MCF 10A (cell line): ENCODE results near the gene GPR150. TPM values are rescaled to one million over a fixed set of nuclear protein-coding genes. Genes with fewer than 3 reads are reported as not detected.

Experiments
- BruUV-seq: library from RNA; stranded (reverse); fragments of 400-500 nt; replicated peaks from 2 replicates; lab custom pipeline; 2021; lab: Mats Ljungman, UMichigan
- CTCF ChIA-PET: fragments of 300-600 bp; sonication (Branson Sonifier 250); formaldehyde crosslinking; extraction: SDS; loops from one replicate; lab custom pipeline; 2021; ENCODE audit warnings: antibody characterized with exemption, inconsistent platforms; lab: Yijun Ruan, JAX
- POLR2A ChIA-PET: fragments of 300-600, 350-650 bp; sonication (Branson Sonifier 250); formaldehyde crosslinking; extraction: SDS; loops from one replicate; lab custom pipeline; 2020; ENCODE audit warnings: antibody characterized with exemption, inconsistent platforms; lab: Yijun Ruan, JAX
- DNase-seq: peaks from one replicate; pipeline ENCODE4 v3.0.0-alpha.2; 2018; ENCODE audit not compliant: unreplicated experiment
- H3K27ac Mint-ChIP-seq: one replicate; pipeline ENCODE4 v1.8.0; 2022; ENCODE audit warnings: mild to moderate bottlenecking, low read depth, mixed read lengths; ENCODE audit not compliant: unreplicated experiment
- H3K27me3 Mint-ChIP-seq: one replicate; pipeline ENCODE4 v1.8.0; 2022; ENCODE audit warnings: mixed read lengths; ENCODE audit not compliant: insufficient read depth, unreplicated experiment
- H3K36me3 Mint-ChIP-seq: one replicate; pipeline ENCODE4 v1.8.0; 2022; ENCODE audit warnings: mild to moderate bottlenecking, moderate library complexity, mixed read lengths; ENCODE audit not compliant: insufficient read depth, unreplicated experiment
- H3K4me1 Mint-ChIP-seq: one replicate; pipeline ENCODE4 v1.8.0; 2022; ENCODE audit warnings: mixed read lengths; ENCODE audit not compliant: insufficient read depth, unreplicated experiment
- H3K4me3 Mint-ChIP-seq: one replicate; pipeline ENCODE4 v1.8.0; 2022; ENCODE audit warnings: mild to moderate bottlenecking, moderate library complexity, mixed read lengths; ENCODE audit not compliant: unreplicated experiment
- H3K9me3 Mint-ChIP-seq: one replicate; pipeline ENCODE4 v1.8.0; 2022; ENCODE audit warnings: mixed read lengths; ENCODE audit not compliant: unreplicated experiment
- intact Hi-C: fragments of 100-400 bp; cut with micrococcal nuclease; formaldehyde crosslinking; loops from 2 replicates; pipeline ENCODE4 v1.14.1; 2022
- total RNA-seq: library from RNA; stranded (reverse); gene quantifications from 2 replicates; pipeline ENCODE4 v1.2.3, GENCODE V29; 2022
- TF ChIP-seq, protein P1 (sequence below): fragments of 200-600 bp; IDR thresholded peaks from one replicate; pipeline ENCODE4 v1.8.0; 2022; ENCODE audit warnings: antibody characterized with exemption, mild to moderate bottlenecking; ENCODE audit not compliant: unreplicated experiment

Gene GPR150
- total RNA-seq, 1 experiment from 2014 or later, result not detected

- Mint-ChIP-seq H3K27me3 (no peaks in the 10 kb centered on the region), H3K4me1 (peaks cover 6% of the 10 kb centered on the region), H3K27ac (no peak overlapping the region), H3K9me3 (no peaks in the 10 kb centered on the region), H3K36me3 (no peaks in the 10 kb centered on the region), H3K4me3 (no peak overlapping the region)
- no peak for DNase-seq
- ChIA-PET CTCF (interaction anchor here (0.6 to 1.0 kb wide), 4 partner anchors 9 to 105 kb away, joined by 3 to 4 read pairs (median 4); no protein-coding TSS in a partner anchor), POLR2A (interaction anchor here (0.8 to 1.1 kb wide), 2 partner anchors 9 to 25 kb away, joined by 3 to 4 read pairs; no protein-coding TSS in a partner anchor)
- TF ChIP-seq, protein P1, sequence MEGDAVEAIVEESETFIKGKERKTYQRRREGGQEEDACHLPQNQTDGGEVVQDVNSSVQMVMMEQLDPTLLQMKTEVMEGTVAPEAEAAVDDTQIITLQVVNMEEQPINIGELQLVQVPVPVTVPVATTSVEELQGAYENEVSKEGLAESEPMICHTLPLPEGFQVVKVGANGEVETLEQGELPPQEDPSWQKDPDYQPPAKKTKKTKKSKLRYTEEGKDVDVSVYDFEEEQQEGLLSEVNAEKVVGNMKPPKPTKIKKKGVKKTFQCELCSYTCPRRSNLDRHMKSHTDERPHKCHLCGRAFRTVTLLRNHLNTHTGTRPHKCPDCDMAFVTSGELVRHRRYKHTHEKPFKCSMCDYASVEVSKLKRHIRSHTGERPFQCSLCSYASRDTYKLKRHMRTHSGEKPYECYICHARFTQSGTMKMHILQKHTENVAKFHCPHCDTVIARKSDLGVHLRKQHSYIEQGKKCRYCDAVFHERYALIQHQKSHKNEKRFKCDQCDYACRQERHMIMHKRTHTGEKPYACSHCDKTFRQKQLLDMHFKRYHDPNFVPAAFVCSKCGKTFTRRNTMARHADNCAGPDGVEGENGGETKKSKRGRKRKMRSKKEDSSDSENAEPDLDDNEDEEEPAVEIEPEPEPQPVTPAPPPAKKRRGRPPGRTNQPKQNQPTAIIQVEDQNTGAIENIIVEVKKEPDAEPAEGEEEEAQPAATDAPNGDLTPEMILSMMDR, result no peak
- no TSS peak for BruUV-seq
- intact Hi-C loops, result no loop called here
These were observed 2.1 kb downstream of the GPR150 start for GRCh38 chr5:95621839-95622629.

DNA sequence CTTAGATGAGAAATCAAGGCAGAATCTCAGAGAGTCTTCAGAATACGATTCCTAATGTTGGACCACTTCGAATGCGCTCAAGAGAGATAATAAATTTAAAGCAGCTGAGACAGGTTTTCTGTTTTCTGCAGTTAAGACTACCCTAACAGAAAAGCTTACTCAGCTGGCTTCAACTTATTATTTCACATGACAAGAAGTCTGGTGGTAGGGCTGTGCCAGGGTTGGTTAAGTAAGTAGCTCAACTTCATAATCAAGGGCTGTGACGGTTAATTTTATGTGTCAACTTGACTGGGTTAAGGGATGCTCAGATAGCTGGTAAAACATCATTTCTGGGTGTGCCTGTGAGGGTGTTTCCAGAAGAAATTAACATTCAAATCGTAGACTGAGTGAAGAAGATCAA lies 3.8 kb downstream of the GPR150 start:
- no peaks in the 10 kb centered on the region for H3K27me3 Mint-ChIP-seq
- H3K4me3 Mint-ChIP-seq, result no peak overlapping the region
- BruUV-seq, result no TSS peak
- H3K9me3 Mint-ChIP-seq, result no peaks in the 10 kb centered on the region
- DNase-seq, result no peak
- intact Hi-C loops, result no loop called here
- H3K36me3 Mint-ChIP-seq, result no peaks in the 10 kb centered on the region
- ChIA-PET POLR2A (no interaction called here), CTCF (interaction anchor here (0.6 to 1.1 kb wide), 2 partner anchors 12 to 74 kb away, joined by 3 read pairs; no protein-coding TSS in a partner anchor)
- TF ChIP-seq, protein P1, result no peak
- H3K4me1 Mint-ChIP-seq, result no peaks in the 10 kb centered on the region
- H3K27ac Mint-ChIP-seq, result no peak overlapping the region

DNA sequence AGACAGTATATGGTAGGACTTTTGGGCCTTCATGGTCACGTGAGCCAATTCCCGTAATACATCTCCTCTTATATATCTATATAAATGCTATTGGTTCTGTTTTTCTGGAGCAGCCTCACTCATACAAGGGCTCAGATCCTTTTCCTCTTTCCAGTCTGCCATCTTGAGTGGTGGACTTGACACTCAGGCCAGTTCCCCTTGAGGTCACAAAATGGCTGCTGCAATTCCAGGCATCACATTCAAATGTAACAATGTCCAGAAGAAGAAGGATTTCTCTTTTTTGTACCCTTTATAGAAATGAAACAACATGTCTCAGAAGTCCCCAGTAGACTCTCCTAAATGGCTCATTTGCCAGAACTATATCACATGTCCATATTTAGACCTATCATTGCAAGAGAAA lies 4.5 kb downstream of the GPR150 start:
- H3K27me3 Mint-ChIP-seq, result no peaks in the 10 kb centered on the region
- DNase-seq, result no peak
- H3K27ac Mint-ChIP-seq, result no peak overlapping the region
- POLR2A ChIA-PET, result no interaction called here
- H3K36me3 Mint-ChIP-seq, result peaks cover 2% of the 10 kb centered on the region
- intact Hi-C loops, result no loop called here
- no peaks in the 10 kb centered on the region for H3K4me1 Mint-ChIP-seq
- CTCF ChIA-PET, result no interaction called here
- H3K9me3 Mint-ChIP-seq, result no peaks in the 10 kb centered on the region
- H3K4me3 Mint-ChIP-seq, result no peak overlapping the region
- BruUV-seq, result no TSS peak
- TF ChIP-seq, protein P1, result no peak

DNA sequence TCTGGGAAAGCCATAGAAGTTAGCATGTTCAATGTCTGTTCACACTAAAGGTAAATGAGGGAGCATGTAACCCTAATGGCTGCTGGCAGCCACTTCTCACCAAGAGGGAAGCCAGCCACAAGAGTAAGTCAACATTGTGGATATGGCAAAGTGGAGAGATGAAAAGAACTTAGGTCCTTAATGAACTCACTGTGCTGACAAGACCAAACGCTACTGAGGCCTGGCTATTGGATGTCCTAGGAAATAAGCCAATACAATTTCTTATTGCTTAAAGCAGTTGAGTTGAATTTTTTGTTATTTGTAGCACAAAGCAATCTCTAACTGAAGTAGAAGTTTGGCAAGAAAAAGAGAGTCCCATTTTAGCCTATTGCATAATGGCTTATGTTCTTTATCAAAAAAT lies 6.8 kb downstream of the GPR150 start:
- POLR2A ChIA-PET, result no interaction called here
- no peak overlapping the region for H3K4me3 Mint-ChIP-seq
- H3K9me3 Mint-ChIP-seq, result no peaks in the 10 kb centered on the region
- no peak overlapping the region for H3K27ac Mint-ChIP-seq
- H3K4me1 Mint-ChIP-seq, result no peaks in the 10 kb centered on the region
- H3K36me3 Mint-ChIP-seq, result peaks cover 6% of the 10 kb centered on the region
- no TSS peak for BruUV-seq
- intact Hi-C loops, result no loop called here
- DNase-seq, result no peak
- CTCF ChIA-PET, result no interaction called here
- H3K27me3 Mint-ChIP-seq, result no peaks in the 10 kb centered on the region
- TF ChIP-seq, protein P1, result no peak
